NCI-H446 (cell line): ENCODE measurements around the gene HERC4.

Experiments
- DNase-seq, 2 experiments: peaks; one replicate each; lab custom pipeline; 2025; lab: John Stamatoyannopoulos, UW

Gene HERC4

DNA sequence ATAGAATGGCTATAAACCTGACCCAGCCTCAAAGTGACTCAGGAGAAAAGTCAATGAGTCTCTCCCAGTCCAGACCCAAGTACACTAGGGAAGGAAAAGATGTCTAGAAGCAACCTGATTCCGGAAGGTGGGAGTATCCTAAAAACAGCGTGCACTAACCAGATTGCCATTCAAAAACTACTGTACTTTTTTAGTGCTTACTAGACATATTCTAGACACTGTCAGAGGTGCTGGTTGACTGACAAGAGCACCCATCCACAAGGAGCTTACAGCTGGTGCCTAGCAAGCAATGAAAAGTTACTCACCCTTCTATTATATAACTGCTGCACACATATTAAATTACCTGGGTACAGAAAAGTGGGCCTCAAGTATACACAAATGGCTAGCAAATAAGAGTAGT lies 109.6 kb downstream of the HERC4 start:
- no peak for DNase-seq

DNA sequence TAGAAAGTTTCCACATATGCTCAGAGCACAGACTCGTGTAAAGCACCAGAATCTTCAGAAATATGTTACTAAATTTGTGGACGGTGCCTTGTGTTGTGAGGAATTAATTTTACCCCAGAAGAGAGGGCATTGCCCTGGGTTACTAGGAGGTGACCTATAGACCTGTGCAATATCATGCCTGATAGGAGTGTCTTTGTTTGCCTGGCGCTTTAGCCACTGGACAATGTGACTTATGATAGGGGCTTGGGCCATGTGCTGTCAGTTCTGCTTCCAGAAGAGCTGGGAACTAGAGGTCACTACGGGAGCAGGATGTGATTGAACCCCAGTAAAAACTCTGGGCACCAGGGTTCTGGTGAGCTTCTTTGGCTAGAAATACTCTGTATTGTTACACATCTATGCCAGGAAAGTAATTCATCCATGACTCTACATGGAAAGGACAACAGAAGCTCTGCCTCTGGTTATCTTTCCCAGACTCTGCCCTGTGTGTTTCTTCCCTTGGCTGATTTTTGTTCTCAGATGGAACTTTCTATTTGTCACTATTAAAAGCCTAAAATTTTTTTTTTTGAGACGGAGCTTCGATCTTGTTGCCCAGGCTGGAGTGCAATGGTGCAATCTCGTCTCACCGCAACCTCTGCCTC lies 115.1 kb downstream of the HERC4 start:
- DNase-seq, result no peak

DNA sequence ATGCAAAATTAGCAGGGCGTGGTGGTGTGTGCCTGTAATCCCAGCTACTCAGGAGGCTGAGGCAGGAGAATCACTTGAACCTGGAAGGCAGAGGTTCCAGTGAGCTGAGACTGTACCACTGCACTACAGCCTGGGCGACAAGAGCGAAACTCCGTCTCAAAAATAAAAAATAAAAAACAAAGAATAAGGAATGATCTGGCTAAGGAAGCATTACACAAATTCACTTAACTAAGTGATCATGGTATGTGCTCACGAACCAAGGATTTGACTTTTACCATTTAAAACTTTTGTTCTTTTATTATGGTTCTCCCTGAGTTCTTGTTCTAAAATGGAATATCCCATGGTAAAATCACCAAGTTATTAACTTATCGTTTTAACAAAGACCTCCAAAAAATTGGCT lies 119.5 kb downstream of the HERC4 start:
- DNase-seq, result no peak

DNA sequence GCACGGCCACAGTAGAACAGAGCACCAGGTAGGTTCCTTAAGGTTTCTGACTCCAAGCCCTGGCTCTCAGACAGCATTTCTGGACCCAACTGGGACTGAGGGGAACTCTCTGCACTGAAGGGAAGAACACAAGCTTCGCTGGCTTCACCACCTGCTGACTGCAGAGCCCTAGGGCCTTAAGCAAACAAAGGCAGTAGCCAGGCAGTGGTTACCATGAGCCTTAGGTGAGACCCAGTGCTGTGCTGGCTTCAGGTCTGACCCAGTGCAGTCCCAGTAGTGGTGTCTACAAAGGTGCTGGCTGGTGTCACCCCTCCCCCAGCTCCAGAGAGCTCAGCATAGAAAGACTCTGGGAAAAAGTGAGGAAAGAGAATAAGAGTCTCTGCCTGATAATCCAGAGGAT lies 131.2 kb downstream of the HERC4 start:
- DNase-seq, result no peak

DNA sequence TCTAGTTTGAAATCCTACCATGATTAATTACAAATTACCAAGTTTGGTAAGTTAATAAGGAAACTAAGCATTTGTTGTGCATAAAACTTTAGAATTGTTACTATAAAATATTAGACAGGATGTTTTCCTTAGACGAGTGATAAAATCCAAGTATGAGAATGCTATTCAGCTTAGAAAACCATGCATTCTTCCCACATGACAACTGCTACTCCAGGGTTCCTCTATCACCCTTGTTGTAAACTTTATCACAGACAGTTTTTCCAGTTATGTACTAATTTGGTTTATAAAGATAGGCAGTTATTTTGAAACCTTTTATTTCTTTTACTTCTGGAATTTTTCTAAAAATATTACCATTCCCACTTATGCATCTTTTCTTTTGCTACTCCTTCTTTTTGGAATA lies 138.7 kb downstream of the HERC4 start:
- DNase-seq, result no peak

GRCh38 chr10:67935223-67935622 lies 139.9 kb downstream of the HERC4 start:
- no peak for DNase-seq

- no peak for DNase-seq
Observed at GRCh38 chr10:67934336-67934735, 140.7 kb downstream of the HERC4 start.

GRCh38 chr10:67933199-67933598 lies 141.9 kb downstream of the HERC4 start:
- DNase-seq, result no peak

GRCh38 chr10:67926951-67927350 lies 148.1 kb downstream of the HERC4 start:
- DNase-seq, result no peak

DNA sequence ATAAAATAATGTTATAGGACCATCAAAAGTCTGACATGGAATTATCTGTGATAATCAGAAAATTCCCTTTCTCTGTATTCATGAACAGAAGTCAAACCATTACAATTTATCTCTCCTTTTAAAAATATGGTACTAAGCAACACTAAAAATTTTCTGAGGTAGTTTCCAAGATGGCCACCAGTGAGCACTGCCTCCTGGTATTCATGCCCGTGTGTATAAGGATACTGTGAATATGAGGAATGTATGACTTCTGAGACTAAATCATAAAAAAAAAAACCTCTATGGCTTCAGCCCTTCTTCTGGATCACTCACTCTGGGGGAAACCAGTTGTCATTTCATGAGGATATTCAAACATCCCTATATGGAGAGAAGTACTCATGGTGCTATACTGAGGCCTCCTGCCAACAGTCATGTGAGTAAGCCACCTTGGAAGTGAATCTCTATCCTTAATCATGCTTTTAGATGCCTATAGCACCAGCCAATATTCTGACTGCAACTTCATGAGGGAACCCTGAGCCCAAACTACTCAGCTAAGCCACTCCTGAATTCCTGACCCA lies 149.6 kb downstream of the HERC4 start:
- DNase-seq, result no peak

GRCh38 chr10:67924136-67924535 lies 150.9 kb downstream of the HERC4 start:
- DNase-seq, result no peak

- no peak for DNase-seq
Observed at GRCh38 chr10:67923551-67923950, 151.5 kb downstream of the HERC4 start.

GRCh38 chr10:67921065-67921464 lies 154.0 kb downstream of the HERC4 start:
- DNase-seq, result no peak

- no peak for DNase-seq
Observed at GRCh38 chr10:67917679-67918078, 157.4 kb downstream of the HERC4 start.

DNA sequence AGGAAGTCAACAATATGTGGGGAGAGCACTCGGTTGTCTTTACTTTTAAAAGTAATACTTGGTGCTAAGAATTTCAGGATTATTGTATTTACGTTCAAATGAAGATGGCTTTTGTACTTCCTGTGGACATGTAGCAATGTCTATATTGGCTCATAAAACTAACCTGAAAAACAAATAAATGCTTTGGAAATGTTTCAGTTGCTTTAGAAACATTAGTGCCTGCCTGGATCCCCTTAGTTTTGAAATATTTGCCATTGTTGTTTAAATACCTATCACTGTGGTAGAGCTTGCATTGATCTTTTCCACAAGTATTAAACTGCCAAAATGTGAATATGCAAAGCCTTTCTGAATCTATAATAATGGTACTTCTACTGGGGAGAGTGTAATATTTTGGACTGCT lies 157.9 kb downstream of the HERC4 start:
- no peak for DNase-seq

DNA sequence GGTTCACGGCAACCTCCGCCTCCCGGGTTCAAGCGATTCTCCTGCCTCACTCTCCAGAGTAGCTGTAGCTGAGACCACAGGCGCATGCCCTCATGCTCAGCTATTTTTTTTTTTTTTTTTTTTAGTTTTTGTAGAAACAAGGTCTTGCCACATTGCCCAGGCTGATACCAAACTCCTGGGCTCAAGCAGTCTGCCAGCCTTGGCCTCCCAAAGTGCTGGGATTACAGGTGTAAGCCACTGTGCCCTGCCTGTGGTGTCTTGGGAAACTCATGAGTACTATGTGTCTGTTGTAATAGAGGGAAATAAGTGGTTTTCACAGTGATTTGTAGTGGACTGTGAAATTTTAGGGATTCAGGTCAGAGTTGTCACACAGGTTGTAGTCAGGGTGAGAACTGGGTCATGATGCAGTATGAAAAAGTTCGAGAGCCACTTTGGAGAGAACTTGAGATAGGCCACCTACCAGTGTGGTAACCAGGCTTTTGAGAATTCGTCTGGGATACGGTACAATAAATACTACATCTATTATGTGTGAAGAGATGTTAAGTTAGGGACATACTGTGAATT lies 160.2 kb downstream of the HERC4 start:
- no peak for DNase-seq

DNA sequence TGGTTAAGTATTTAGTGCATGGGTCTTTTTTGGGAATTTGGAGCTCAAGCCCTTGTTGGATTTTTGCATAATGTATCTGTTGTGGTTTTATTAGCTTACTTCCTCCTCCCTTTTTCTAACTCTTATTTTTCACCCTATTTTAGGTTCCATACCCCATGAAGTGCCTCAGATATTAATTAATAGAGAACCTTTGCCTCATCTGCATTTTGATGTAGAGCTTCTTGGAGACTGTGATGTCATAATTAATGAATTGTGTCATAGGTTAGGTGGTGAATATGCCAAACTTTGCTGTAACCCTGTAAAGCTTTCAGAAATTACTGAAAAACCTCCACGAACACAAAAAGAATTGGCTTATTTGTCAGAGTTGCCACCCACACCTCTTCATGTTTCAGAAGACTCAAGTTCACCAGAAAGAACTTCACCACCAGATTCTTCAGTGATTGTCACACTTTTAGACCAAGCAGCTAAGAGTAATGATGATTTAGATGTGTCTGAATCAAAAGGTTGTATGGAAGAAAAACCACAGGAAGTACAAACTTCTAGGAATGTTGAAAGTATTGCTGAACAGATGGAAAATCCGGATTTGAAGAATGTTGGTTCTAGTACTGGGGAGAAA lies 162.6 kb downstream of the HERC4 start:
- no peak for DNase-seq

- no peak for DNase-seq
Observed at GRCh38 chr10:67903581-67903980, 171.5 kb downstream of the HERC4 start.

DNA sequence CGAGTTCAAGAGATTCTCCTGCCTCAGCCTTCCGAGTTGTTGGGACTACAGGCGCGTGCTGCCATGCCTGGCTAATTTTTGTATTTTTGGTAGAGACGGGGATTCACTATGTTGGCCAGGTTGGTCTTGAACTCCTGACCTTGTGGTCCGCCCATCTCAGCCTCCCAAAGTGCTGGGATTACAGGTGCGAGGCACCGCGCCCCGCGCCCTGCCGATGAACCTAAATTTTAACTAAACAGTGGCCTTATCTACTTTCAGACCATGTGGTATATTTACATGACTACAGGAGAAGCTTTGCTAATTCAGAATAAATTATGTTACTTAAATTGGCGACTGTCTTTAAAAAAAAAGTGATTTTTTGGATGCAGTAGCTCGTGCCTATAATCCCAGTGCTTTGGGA lies 181.4 kb downstream of the HERC4 start:
- no peak for DNase-seq

DNA sequence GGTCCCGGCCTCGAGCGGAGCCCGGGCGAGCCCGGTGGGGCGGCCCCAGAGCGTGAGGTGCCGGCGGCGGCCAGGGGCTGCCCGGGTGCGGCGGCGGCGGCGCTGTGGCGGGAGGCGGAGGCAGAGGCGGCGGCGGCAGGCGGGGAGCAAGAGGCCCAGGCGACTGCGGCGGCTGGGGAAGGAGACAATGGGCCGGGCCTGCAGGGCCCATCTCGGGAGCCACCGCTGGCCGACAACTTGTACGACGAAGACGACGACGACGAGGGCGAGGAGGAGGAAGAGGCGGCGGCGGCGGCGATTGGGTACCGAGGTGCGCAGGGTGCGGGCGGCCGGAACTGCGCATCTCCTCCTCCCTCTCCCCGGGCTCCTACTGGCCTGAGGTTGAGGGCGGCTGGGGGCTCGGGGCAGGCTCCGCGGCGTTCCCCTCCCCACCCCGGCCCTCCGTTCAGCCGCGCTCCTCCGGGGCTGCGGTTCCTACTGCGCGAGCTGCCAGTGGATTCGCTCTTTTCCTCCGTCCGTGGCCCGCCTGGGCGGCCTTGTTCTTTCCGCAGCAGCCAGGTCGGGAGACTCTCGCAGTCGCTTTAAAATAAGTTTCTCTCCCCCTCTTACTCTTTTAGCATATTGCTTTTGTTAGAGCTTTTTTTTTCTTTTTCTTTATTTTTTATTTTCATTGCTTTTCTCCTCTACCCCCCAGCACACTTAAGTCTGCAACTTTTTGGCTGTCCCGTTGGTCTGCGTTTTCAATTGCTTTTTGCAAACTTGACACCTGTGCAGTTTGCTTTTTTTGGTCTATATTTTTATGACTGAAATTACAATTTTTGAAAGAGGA lies 190.0 kb downstream of the HERC4 start:
- DNase-seq, result peak; percentile 44 to 59

DNA sequence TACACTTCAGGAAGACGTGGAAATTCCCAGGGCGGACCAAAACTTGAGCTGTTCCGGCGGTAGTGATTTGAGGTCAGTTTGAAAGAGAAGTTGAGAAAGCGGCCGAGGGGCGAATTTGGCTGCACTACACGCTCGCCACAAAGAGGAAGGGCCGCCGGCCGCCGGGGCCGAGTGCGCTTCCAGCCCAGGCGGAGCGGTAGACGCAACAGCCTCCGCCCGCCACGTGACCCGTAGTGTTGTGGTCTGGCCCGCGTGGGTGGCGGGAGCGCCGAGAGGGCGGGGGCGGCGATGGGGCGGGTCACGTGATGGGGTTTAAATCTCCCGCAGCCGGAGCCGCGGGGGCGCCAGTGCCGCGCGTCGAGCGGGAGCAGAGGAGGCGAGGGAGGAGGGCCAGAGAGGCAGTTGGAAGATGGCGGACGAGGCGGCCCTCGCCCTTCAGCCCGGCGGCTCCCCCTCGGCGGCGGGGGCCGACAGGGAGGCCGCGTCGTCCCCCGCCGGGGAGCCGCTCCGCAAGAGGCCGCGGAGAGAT lies 190.7 kb downstream of the HERC4 start, which contains the start of gene SIRT1:
Gene SIRT1, plus strand, starts transcription at position 344 of the 529 bp plus-strand sequence. Its CDS starts 66 bp downstream, at position 410.
- peak; percentile 65 to 92 for DNase-seq

DNA sequence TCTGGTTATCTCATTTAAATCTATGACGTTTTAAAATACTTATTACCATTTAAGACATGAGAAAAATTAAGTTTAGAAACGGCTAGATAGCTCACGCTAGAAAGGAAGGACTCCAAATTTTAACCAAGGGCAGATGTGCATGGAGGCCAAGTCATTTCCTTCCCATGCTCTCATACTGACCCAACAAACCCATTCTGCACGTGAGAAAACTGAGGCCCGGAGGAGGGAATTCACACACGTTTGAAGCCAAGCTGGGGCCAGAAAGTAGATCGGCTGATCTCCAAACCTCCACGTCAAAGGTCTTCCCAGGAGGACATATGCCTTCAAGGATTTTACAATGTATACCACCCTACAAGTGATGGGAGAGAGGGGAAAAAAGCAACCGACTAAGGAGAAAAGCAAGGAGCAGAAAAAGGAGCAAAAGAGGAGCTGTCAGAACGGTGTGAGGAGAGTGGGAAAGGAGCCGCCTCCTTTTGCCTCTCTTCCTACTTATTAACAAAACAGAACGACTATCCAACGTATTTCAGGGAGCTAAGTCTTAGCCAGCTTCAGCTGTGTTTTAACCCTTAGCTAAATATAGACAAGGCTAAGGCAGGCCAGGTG lies 191.3 kb downstream of the HERC4 start:
- DNase-seq, result no peak
